Spleen (tissue), 11 donors: Measurements from ENCODE around the gene UGT1A9. TPM values are rescaled to one million over a fixed set of nuclear protein-coding genes. Genes with fewer than 3 reads are reported as not detected.

Experiments
- DNase-seq: peaks from one replicate; pipeline ENCODE4 v3.0.0-alpha.2; 2020
- H3K27ac ChIP-seq, 8 donors: fragments of 200-600 bp; sonication (generic) in 7 of 8; 1 replicate in 4 of 8; 2 replicates in 4 of 8; pipeline versions ENCODE4 v1.5.0 to v1.8.0; 2016 to 2021; ENCODE audit warnings: inconsistent platforms in 4 of 8, mild to moderate bottlenecking in 4 of 8, moderate library complexity in 1 of 8
- H3K27me3 ChIP-seq, 7 donors: fragments of 200-600 bp; sonication (generic) in 6 of 7; replicated peaks in 1 of 7; 1 replicate in 4 of 7; 2 replicates in 3 of 7; pipeline versions ENCODE4 v1.5.0 to v1.8.0; 2016 to 2021; ENCODE audit warnings: inconsistent platforms in 3 of 7, mild to moderate bottlenecking in 1 of 7
- H3K36me3 ChIP-seq, 6 donors: fragments of 200-600 bp; sonication (generic) in 5 of 6; 1 replicate in 4 of 6; 2 replicates in 2 of 6; pipeline versions ENCODE4 v1.5.0 to v1.8.0; 2016 to 2021; ENCODE audit warnings: inconsistent platforms in 2 of 6
- H3K4me1 ChIP-seq, 6 donors: fragments of 200-600 bp; sonication (generic) in 5 of 6; 1 replicate in 3 of 6; 2 replicates in 3 of 6; pipeline versions ENCODE4 v1.5.0 to v1.8.0; 2016 to 2021; ENCODE audit warnings: inconsistent platforms in 3 of 6
- H3K4me3 ChIP-seq, 8 donors: fragments of 200-600 bp; sonication (generic) in 7 of 8; 1 replicate in 4 of 8; 2 replicates in 4 of 8; pipeline versions ENCODE4 v1.5.0 to v1.8.0; 2016 to 2021; ENCODE audit warnings: inconsistent platforms in 4 of 8, mild to moderate bottlenecking in 4 of 8, moderate library complexity in 2 of 8
- H3K9me3 ChIP-seq, 8 donors: fragments of 200-600 bp; sonication (generic) in 7 of 8; 1 replicate in 4 of 8; 2 replicates in 4 of 8; pipeline versions ENCODE4 v1.5.0 to v1.8.0; 2016 to 2021; ENCODE audit warnings: inconsistent platforms in 4 of 8
- CTCF ChIP-seq, 11 experiments: fragments of 200-600 bp in 7 of 11; fragments of 450-650 bp in 4 of 11; sonication (generic) in 4 of 11; IDR thresholded peaks in 8 of 11; conservative IDR thresholded peaks in 3 of 11; 1 replicate in 7 of 11; 2 replicates in 4 of 11; pipeline versions ENCODE4 v1.4.0 to v1.8.0; 2016 to 2021; ENCODE audit warnings: antibody characterized with exemption in 11 of 11, inconsistent platforms in 4 of 11, mild to moderate bottlenecking in 1 of 11
- POLR2A ChIP-seq, 3 donors: fragments of 450-650 bp; IDR thresholded peaks; one replicate each; pipeline ENCODE4 v1.5.1; 2017; ENCODE audit warnings: antibody characterized with exemption in 3 of 3, mild to moderate bottlenecking in 1 of 3
- POLR2AphosphoS5 ChIP-seq, 3 donors: sonication (generic); formaldehyde crosslinking; IDR thresholded peaks; one replicate each; pipeline ENCODE4 v1.5.1; 2017; ENCODE audit warnings: antibody characterized with exemption in 3 of 3
- whole genome bisulfite sequencing, 5 donors: extraction: QIAGEN DNeasy Blood & Tissue Kit in 3 of 5; methylation state at CpG; one replicate each; pipeline versions ENCODE4 v1.1.5 to v1.1.7; 2013 to 2018; 5-methylcytosine and 5-hydroxymethylcytosine counted together
- intact Hi-C: fragments of 100-400 bp; cut with DNase I; formaldehyde crosslinking; loops from one replicate; pipeline ENCODE4 v1.15.0; 2023; ENCODE audit warnings: low total_unique reads
- polyA plus RNA-seq, 3 donors: library from polyadenylated mRNA; stranded (reverse); fragments of 200-250 nt; gene quantifications; one replicate each; pipeline ENCODE4 v1.2.1, GENCODE V29; 2013
- total RNA-seq, 7 donors: library from RNA; depleted of rRNA in 3 of 7; stranded (reverse); fragments of >200 nt in 3 of 7; fragmentation: NEBNext Ultra II Directional in 4 of 7; extraction: Animal tissue kit (Norgen Biotek cat#: 25700) in 4 of 7; gene quantifications; one replicate each; pipeline versions ENCODE4 v1.1.0 to v1.2.1, GENCODE V29; 2016 to 2021
- donor health status: healthy with polysubstance abuse.
- donor health status: DM: no; HTN: no; CAD: no; lungs with moderate emphysema.
- donor health status: DM: no; HTN: no; CAD: no.
- donor health status: Bipolar disorder and iron deficiency.
- donor health status: healthy.
- donor health status: DM: no; HTN: no; CAD: no.
- donor health status: DM: yes; HTN: yes; CAD: no.

Gene UGT1A9
- total and polyA plus RNA-seq, 10 donors: not detected

GRCh38 chr2:233691443-233692433 is 20.0 kb downstream of the UGT1A9 start:
- Histone ChIP-seq H3K9me3 (no peaks in the 10 kb centered on the region), H3K27ac (no peak overlapping the region), H3K4me1 (no peaks in the 10 kb centered on the region), H3K4me3 (no peak overlapping the region), H3K36me3 (no peaks in the 10 kb centered on the region), H3K27me3 (no peaks in the 10 kb centered on the region)
- no peak for DNase-seq
- intact Hi-C loops: no loop called here
- WGBS, 5 donors: 81 to 90% (median 85%) methylated on average over 11 of the region's 11 CpGs
- TF ChIP-seq CTCF (IDR thresholded peaks at IDR 0.05 in 8 of 11, conservative IDR thresholded peaks at IDR 0.05 in 3 of 11): no peak
- no peak for TF ChIP-seq POLR2AphosphoS5 (IDR thresholded peaks at IDR 0.05)
- TF ChIP-seq POLR2A (IDR thresholded peaks at IDR 0.05): no peak

DNA sequence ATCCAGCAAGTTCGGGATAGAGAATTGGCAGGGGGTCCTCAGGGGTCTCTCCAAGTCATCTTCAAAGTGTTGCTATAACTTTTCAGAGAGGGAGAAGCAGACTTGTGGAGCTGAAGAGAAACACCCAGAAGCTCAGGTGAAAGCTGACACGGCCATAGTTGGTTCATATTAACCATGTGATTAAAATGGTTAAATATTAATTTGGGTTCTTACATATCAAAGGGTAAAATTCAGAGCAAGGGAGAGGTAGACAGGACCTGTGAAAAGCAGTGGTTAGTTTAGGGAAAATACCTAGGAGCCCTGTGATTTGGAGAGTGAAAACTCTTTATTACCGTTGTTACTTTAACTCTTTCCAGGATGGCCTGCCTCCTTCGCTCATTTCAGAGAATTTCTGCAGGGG is 20.9 kb downstream of the UGT1A9 start, which contains the start of gene UGT1A6:
Gene UGT1A6 (plus strand): TSS at position 243 of the 400 bp plus-strand sequence. CDS start 115 bp downstream, at position 358.
- Histone ChIP-seq H3K36me3 (no peaks in the 10 kb centered on the region), H3K27ac (no peak within 1 kb of the TSS), H3K4me1 (no peaks in the 10 kb centered on the region), H3K4me3 (no peak within 1 kb of the TSS), H3K9me3 (no peaks in the 10 kb centered on the region), H3K27me3 (no peaks in the 10 kb centered on the region)
- intact Hi-C loops: no loop called here
- no peak for DNase-seq
- WGBS, 5 donors: 81 to 96% (median 91%) methylated on average over 4 of the region's 4 CpGs
- TF ChIP-seq POLR2A (IDR thresholded peaks at IDR 0.05): no peak
- no peak for TF ChIP-seq POLR2AphosphoS5 (IDR thresholded peaks at IDR 0.05)
- TF ChIP-seq CTCF (IDR thresholded peaks at IDR 0.05 in 8 of 11, conservative IDR thresholded peaks at IDR 0.05 in 3 of 11): no peak

DNA sequence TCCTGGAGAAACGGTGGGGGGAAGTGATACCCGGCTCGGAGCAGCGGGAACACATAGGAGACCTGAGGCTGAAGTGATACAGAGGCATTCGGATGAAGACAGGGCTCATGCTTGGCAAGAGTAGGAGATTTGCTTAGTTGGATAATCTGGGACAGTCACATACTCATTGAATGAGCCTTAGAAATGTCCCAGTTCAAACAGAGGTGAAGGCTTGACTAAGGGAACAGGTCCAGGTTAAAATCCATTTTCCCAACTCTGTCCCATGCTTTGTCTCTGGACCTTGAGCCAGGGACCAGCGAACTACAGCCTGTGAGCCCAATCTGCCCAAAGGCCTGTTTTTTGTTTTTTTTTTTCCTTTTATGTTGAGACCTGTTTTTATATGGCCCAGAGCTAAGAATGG is 22.3 kb downstream of the UGT1A9 start:
- no peak overlapping the region for H3K4me3 ChIP-seq
- no peaks in the 10 kb centered on the region for H3K27me3 ChIP-seq
- intact Hi-C loops: no loop called here
- H3K4me1 ChIP-seq: no peaks in the 10 kb centered on the region
- H3K27ac ChIP-seq: no peak overlapping the region
- TF ChIP-seq POLR2A (IDR thresholded peaks at IDR 0.05): no peak
- TF ChIP-seq CTCF (IDR thresholded peaks at IDR 0.05 in 8 of 11, conservative IDR thresholded peaks at IDR 0.05 in 3 of 11): no peak
- TF ChIP-seq POLR2AphosphoS5 (IDR thresholded peaks at IDR 0.05): no peak
- DNase-seq: no peak
- no peaks in the 10 kb centered on the region for H3K9me3 ChIP-seq
- WGBS, 5 donors: 69 to 79% (median 75%) methylated on average over 6 of the region's 6 CpGs
- no peaks in the 10 kb centered on the region for H3K36me3 ChIP-seq

DNA sequence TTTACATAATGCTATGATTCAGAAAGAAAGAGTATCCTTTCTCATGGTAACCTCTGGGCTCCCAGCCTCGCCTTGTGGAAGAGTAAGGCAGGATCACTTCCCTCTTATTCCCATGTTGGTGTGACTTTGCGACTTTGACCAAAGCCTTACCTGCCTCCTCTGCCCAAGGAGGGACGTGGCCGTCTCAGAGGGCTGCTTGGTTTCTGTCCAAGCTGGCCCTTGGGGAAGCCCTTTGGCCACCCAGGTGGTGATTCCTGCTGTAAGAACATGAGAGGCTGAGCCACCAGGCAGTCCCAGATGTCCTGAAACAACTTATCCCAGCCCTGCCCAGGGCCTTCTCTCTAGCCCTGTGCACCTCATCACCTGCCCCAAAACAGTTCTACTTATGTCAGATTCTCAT is 27.0 kb downstream of the UGT1A9 start:
- Histone ChIP-seq H3K4me1 (no peaks in the 10 kb centered on the region), H3K4me3 (no peak overlapping the region), H3K36me3 (no peaks in the 10 kb centered on the region), H3K27ac (no peak overlapping the region), H3K9me3 (peaks cover 0 to 4% (median under 1%) of the 10 kb centered on the region in 8 donors), H3K27me3 (no peaks in the 10 kb centered on the region)
- intact Hi-C loops: no loop called here
- TF ChIP-seq POLR2A (IDR thresholded peaks at IDR 0.05) (no peak), POLR2AphosphoS5 (IDR thresholded peaks at IDR 0.05) (no peak), CTCF (IDR thresholded peaks at IDR 0.05 in 8 of 11, conservative IDR thresholded peaks at IDR 0.05 in 3 of 11) (no peak)
- DNase-seq: no peak
- WGBS, 5 donors: 78 to 95% (median 81%) methylated on average over 4 of the region's 4 CpGs
